Suppressor macrophage (primary cell): Measurements from ENCODE around the gene GRK7.
"Not testable (repeated sequence)": the region's sequence is repeated elsewhere in the genome, so short reads cannot be mapped to it uniquely, and the experiment has no call there.

ENCODE experiments used
- DNase-seq, 4 experiments: peaks; one replicate each; pipeline ENCODE4 v3.0.0-alpha.2; 2020 to 2022

Gene GRK7

DNA sequence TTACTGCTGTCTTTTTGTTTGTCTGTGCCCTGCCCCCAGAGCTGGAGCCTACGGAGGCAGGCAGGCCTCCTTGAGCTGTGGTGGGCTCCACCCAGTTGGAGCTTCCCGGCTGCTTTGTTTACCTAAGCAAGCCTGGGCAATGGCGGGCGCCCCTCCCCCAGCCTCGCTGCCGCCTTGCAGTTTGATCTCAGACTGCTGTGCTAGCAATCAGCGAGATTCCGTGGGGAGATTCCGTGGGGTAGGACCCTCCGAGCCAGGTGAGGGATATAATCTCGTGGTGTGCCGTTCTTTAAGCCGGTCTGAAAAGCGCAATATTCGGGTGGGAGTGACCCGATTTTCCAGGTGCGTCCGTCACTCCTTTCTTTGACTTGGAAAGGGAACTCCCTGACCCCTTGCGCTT is 656 bp upstream of the GRK7 start:
- DNase-seq, result not testable (repeated sequence)

DNA sequence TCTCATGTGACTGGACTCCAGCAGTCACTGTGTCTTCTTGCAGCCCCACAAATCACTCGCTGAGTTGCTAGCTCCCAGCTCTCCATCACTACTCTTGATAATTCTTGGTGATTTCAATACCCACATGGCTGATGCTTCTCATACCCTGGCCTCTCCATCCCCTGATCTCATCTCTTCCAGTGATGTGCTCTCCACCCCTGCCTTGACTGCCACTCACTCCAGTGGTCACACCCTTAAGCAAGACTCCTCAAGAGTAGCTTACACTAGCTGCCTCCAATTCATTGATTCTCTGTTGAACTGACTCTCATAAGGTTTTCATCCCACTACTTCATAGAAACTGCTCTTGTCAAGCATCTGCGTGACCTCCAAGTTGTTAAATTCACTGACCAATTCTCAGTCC is 837 bp downstream of the GRK7 start:
- DNase-seq, result no peak

DNA sequence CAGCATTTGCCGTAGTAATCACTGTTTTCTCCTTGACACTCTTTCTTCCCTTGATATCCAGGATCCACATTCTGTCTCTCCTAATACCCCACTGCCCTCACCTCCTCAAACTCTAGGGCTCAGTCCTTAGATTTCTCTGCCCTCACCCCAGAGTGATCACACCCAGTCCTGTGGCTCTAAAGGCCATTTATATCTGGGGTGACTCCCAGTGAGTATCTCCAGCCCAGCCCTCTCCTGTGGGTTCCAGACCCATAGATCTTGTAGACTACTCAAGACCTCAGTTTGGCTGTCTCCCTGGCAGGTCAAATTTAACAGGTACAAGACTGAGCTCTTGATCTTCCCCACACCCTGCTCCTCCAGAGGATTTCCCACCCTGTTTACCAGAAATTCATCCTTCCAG is 1.3 kb downstream of the GRK7 start:
- no peak for DNase-seq

DNA sequence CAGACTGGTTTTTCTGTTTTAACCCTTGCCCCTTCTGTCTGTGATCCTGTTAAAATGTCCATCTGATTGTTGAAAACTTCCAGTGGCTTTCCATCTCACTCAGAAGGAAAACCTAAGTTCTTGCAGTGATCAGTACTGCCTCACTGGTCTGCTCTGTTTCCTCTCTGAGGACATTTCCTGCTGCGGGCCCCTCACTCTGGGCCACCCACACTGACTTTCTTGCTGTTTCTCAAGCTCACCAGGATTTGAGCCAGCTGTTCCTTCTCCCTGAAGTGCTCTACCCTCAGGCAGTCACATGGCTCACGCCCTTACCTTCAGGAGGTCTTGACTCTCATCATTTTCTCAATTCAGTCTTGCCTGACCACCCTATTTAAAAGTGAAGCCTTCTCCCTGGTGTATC is 1.8 kb downstream of the GRK7 start:
- peak; percentile 11 to 55 (median 42) for DNase-seq

DNA sequence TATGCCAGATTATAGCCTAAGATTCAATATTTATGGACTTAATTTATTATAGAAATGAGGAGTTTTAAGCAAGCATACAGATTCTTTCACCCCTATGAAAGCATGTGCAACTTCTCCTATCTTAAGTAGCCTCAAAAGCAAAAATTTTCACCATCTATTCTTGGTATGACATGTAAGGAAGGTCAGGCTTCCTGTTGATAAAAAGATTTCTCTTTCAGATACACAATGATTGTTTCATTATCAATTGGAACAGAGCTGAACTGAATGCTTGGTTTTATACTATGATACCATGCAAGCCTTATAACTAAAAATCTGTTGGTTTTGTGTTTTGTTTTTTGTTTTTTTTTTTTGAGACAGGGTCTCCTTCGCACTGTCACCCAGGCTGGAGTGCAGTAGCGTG is 3.9 kb downstream of the GRK7 start:
- DNase-seq, result no peak

DNA sequence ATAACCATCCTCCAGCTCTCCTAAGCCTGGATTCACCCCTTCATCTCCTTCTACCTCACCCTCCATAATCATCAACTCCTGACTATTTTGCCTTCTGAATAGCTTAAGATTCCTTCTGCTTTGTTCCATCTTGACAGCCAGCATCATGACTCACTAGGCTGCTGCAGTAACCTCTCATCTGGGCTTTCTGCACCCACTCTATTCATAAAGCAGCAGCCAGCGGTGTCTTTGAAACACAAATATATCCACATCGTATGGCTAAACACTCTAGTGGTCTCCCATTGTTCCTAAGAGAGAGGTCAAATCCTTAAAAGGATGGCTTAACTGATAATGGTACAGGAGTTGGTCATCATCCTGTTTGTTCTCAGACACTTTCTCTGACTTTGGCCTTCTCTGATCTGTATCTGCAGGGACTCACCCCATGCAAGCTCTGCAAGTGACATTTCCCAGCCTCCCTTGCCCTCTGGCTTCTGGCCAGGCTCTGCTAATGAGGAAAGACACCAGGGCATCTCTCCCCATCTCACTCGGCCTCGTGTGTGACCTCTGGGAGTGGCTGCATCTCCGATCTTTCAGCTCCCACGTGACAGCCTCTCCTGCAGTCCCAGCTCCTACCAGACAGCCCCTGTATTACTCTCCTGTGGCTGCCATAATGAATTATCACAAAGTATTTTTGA is 6.2 kb downstream of the GRK7 start:
- no peak for DNase-seq

DNA sequence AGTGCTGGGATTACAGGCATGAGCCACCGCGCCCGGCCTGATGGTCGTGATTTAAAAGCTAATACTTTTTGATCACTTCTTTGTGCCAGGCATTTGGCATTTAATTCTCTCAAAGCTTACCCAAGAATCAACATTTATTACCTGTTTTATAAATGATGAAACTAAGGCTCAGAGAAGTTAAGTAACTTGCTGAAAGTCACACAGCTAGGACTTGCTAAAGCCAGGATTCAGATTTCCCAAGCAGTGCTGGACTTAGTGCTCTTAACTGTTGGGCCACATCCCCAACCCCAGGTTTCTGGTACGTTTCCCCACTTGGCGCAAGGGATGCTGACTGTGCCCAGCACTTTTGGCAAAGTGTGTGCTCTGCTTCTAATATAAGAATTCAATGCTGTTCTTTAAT is 10.5 kb downstream of the GRK7 start:
- no peak for DNase-seq

DNA sequence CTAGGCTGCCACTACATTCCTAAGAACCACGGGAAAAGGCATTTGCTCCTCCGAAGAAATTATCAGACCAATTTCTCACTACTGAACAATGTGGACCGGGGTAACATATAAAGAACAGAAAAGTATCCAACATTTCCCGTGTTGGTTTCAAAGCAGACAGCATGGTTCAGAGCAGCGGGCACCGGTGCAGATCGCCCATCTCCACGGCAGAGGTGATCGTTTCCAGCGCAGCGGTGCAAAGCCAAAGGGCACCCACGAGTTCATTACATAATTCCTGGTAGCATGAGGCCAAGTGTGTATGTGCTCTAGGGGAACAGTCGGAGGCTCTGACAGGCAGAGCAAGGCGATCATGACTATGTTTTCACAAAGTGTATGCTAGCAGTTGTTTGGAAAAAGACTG is 13.2 kb downstream of the GRK7 start:
- no peak for DNase-seq

DNA sequence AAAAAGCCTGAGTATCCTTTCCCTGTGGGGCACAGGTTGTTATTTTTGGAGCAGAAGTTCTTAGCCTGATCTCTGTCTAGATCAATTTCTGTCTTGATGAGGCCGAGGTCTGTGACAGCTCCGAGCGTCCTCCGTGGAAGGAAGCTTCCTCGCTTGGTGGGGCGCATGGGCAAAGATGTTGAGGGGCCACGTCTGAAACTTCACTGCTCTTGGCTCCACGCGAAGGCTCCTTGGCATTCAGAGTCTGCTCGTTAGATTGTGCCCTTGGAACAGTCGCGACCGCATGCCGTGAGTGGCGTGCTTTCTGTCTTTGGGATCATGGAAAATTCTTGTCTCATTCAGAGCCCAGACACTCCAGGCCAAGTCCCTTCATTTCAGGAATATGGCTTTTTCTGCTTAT is 13.7 kb downstream of the GRK7 start:
- DNase-seq, result no peak

DNA sequence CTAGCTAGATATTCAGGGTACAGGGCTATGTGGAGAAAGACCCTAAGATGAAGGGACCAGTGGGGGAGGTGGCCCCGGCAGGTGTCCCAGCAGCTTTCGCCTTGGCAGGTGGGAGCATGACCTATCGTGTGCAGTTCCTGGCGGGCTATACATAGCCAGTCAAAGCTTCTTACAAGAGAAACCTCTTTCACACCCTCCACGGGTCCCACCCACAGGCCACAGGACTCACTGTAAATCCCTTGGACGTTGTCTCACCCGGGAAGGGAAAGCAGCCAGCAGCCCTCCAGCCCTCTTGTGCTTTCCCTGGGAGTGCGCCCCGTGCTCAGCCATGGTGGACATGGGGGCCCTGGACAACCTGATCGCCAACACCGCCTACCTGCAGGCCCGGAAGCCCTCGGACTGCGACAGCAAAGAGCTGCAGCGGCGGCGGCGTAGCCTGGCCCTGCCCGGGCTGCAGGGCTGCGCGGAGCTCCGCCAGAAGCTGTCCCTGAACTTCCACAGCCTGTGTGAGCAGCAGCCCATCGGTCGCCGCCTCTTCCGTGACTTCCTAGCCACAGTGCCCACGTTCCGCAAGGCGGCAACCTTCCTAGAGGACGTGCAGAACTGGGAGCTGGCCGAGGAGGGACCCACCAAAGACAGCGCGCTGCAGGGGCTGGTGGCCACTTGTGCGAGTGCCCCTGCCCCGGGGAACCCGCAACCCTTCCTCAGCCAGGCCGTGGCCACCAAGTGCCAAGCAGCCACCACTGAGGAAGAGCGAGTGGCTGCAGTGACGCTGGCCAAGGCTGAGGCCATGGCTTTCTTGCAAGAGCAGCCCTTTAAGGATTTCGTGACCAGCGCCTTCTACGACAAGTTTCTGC is 15.0 kb downstream of the GRK7 start:
- DNase-seq, result no peak

DNA sequence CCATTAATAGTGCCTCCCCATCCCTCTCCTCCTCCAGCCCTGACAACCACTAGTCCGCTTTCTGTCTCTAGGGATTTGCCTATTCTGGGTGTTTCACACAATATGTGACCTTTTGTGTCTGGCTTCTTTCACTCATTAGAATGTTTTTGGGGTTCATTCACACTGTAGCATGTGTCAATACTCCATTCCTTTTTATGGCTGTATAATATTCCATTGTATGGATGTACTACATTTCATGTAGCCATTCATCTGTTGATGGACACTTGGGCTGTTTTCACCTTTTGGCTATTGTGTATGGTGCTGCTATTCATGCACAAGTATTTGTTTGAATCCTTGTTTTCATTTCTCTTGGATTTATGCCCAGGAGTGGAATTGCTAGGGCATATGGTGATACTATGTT is 16.5 kb downstream of the GRK7 start:
- DNase-seq, result no peak

DNA sequence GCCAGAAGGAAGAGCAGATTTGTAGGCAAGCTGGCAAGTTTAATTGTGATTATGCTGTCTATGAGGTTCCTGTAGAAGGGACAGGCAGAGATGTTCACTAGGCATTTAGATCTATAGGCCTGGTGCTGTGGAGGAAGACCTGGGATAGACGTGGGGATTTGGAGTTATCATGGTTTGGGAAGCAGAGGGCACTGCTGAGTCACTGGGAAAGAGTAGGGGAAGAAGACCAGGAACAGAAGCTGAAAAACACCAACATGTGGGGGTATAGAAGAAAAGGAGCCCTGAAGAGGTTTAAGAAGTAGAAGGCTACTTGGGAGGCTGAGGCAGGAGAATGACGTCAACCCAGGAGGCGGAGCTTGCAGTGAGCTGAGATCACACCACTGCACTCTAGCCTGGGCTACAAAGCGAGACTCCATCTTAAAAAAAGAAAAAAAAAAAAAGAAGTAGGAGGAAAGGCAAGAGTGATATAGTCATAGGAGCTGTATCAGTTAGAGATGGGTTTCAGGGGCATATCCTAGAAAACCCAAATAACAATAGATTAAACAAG is 19.3 kb downstream of the GRK7 start:
- peak in 2 of 4 experiments; percentile 29 to 32 for DNase-seq

DNA sequence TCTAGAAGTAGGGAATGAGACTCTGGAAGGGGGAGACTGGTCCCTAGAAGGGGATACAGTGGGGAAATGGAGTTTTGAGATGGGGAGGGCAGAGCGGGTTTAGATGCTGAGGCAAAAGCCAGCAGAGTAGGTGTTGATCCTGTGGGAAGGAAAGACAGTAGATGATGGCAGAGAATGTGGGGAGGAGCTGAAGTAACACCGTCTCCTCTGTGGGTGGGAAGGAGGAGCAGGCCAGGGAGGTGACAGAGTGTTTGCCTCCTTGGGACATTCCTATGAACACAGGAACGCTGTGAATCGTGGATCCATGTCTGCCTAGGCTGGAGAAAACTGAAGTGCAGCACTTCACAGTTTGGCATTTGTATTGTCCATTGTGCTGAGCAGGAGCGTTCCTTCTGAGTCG is 20.4 kb downstream of the GRK7 start:
- no peak for DNase-seq

DNA sequence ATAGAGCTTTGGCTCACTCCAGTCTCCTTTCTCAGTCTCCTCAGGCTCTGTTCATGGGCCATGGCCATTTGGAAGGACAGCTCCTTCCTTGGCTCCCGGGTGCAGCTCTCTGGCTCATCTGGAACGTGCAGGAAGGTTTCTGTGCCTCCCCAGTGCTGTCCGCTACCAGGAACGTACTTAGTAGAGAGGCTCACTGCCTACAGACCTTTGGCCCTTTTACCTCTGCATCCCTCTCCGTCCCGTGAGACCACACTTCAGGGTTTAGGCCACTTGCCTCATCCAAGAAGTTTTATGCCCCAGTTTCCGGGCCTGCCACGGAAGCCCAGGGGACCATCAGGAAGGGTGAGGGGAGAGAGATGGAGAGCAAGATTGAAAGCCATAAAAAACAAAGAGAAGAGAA is 20.9 kb downstream of the GRK7 start:
- no peak for DNase-seq

DNA sequence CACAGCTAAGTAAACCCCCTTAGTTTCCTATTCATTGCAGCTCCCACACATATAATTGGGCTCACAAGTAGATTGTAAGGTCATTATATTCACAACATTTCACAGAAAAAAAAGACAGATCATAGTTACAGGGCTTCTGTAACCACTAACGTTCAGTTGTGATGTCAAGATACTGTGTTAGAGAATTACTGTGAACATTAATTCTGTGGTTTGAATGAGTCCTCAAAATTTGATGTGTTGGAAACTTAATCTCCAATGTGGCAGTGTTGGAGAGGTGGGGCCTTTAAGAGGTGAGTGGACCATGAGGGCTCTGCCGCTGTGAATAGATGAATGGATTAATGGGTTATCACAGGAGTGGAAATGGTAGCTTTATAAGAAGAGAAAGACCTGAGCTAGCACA is 21.3 kb downstream of the GRK7 start:
- no peak for DNase-seq

DNA sequence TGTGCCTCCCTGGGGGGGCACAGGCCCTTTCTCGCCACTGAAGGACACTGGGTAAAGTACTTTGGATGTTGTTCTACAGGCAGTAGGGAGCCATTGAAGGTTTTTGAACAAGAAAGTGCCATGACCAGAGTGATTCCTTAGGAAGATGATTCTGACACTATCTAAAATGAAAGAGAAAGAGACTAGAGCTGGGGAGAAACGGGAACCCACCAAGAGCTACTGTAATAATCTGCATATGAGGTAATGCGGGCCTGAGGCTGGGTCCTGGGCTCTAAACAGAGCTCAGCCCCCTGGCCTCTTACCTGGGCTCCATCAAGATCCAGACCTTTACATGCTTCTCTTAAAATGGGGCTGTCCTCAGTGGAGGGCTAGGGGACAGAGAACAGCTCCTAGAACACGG is 24.9 kb downstream of the GRK7 start:
- no peak for DNase-seq

DNA sequence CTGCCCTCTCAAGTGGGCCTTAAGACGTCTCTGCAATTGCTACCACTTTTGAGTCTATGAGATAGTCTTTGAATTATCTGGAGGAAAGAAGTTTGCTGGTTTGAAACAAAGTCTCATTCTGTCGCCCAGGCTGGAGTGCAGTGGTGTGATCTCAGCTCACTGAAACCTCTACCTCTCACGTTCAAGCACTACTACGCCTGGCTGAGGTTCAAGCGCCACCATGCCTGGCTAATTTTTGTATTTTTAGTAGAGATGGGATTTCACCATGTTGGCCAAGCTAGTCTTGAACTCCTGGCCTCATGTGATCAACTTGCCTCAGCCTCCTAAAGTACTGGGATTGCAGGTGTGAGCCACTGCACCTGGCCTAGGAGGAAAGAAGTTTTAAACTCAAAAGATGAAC is 25.5 kb downstream of the GRK7 start:
- not testable (repeated sequence) for DNase-seq

DNA sequence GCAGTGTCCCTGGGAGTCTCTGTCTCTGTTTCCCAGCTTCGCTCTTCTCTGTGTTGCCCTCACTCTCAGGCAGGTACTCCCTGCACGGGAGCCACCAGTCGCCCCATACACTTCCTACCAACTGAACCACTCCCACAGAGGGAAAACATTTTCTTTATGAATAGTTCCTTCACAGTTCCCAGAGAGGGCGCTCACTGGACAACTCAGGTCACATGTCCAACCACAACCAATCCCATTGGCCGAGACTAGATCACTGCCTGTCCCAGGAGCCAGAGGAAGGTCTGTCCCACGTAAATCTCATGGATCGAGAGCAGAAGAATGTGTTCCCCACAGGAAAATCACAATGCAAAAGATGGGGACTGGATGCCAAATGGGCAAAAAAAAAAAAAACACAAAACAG is 26.1 kb downstream of the GRK7 start:
- peak in 2 of 4 experiments; percentile 5 to 12 for DNase-seq

DNA sequence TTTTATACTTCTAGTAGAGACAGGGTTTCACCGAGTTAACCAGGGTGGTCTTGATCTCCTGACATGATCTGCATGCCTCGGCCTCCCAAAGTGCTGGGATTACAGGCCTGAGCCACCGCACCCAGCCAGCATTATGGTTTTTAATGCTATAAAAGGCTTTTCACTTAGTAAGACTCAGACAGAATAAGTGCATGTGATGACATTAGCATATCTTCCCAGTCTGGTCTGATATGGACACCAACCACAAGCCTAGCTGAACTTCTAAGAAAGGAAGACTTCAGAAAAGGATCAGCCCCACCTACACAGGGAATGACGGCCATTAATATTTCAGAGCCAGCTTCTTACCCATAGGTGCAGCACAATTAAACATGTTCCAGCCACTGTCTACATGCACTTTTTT is 27.0 kb downstream of the GRK7 start:
- DNase-seq, result no peak

DNA sequence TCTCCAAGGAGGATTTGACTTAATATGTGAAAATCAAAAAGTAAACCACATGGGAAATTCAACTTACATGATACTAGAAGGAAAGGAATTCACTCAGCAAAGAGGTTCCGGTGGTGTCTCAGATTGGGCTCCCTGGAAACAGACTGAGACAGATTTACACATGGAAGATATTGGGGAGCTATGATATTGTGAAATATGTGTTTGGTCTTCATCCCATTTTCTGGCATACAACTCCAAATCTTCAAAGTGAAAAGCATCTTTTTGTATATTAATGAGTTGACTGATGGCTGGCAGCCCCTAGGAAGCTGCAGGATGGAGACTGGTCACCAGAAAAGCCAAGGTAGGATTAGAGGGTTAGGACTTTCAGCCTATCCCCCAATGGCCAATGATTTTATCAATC is 29.3 kb downstream of the GRK7 start:
- no peak for DNase-seq

DNA sequence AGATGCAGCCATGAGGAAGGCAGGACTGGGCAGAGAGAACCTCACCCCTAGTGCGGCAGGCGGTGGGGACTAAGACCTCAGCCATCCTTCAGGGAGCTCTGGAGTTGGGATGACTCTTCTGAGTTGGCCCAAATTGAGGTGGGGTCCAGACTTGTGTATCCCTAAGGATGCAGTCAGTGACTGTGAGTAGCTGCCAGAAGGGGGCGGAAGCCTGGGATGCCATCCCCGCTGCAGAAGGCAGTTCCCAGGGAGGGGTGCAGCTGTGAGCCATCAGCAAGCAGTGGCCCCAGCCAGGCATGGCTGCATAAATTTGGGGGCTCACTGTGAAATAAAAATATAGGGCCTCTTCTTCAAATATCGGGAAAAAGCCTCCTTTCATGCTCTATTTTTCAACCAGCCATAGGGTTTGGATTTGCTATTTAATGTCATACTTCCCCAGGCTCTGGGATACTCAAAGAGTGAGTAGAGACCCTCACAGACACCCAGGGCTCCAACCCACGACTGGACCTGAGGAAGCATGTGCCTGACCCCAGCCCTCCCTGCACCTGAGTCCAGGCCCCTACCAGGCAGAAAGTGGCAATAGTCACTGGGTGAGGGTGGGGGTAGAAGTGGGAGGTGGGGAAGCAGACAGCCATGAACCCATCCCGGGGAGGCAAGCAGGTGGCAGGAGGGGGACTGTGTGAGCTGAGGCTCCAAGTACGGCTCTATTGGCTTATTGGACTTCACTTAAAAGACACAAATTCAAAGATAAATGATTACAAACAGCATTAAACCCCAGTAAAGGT is 30.5 kb downstream of the GRK7 start:
- DNase-seq, result no peak

DNA sequence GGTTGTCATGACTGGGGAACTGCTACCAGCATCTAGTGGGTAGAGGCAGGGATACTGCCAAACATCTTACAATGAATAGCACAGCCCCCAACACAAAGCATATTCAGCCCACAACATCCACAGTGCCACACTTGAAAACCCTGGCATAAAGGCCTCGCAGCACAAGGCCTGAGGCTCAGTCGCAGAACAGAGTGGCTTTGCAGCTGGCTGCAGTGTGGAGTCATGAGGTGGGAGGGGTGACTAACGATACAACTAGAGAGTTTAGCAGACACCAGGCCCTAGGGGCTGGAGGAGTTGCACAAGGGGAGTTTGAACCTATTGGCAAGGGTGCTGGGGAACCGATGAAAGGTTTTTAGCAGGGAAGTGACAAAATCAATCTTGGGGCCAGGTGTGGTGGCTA is 32.1 kb downstream of the GRK7 start:
- peak in 3 of 4 experiments; percentile 20 to 44 (median 24) for DNase-seq

DNA sequence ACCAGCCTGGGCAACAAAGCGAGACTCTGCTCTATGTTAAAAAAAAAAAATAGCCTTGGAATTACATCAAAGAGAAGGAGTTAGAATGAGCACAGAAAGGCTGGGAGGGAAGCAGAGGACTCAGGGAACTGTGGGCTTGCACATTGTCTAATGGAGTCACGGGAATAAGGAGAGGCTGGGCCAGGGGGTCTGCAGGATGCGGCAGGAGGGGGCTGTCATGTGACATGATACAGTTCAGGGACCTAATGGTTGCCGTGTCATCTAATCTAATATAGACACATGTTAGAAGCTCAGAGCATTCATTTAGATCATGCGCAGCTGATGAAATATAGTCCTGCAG is 32.5 kb downstream of the GRK7 start:
- no peak for DNase-seq
